ENCODE results near the gene SDK1.

The SDK1 gene

DNA sequence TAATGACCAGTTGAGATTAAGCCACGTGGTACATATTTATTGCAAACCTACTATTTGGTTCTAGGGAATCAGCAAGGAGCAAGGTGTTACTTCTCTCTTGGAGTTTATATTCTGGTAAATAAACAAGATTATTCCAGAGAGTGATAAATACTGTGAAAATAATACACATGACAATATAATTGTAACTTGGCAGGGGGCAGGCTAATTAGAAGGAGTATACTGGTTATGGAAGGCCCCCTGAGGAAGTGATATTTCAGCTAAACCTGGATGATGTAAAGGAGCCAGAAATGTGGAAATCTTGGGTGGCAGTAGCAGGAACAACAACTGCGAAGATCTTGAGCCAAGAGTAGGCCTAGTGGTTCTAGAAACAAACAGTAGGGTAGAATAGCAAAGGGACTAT is 111.8 kb downstream of the SDK1 start:
- DNase-seq (ENCODE audit: low read depth in 2 of 2): no peak

DNA sequence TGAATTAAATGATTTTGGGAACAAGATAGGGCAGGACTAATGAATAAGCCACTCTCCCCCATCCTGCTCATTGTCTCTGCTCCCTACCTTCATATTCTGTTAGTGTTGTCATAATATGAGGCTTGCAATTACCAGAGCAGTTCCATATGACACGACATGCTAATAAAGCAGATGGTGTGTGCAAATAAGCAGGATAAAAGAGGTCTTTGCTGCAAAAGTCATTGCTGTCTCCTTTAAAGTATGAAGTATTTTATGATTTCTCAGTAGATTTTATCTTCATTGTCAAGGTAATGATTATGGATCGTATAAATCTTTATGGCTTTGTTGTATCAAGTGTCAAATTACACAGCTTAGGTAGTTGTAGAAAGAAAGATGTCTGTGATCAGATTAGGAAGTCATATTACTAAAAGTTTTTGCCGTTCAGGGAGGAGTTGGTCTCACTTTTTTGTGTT is 114.8 kb downstream of the SDK1 start:
- no peak for DNase-seq (ENCODE audit: low read depth in 2 of 2)

DNA sequence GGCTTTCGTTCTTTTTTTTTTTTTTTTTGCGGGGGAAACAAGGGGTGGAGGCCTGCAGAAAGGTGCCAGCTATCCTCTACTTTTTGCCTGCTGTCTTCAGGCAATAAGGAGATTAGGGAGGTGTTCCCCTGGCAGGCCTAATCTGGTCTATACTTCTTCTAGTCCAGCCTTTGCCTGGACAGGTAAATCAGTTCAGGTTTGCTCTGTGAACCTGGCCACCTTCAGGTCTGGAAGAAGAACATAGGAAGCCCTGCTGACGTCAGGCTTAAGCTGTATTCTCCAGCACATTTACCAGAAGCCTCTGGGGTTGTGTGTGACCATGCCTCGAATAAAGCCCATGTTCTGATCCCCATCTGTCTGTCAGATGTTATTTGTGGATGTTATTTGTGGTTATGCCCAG is 115.4 kb downstream of the SDK1 start:
- DNase-seq (ENCODE audit: low read depth in 2 of 2): no peak

DNA sequence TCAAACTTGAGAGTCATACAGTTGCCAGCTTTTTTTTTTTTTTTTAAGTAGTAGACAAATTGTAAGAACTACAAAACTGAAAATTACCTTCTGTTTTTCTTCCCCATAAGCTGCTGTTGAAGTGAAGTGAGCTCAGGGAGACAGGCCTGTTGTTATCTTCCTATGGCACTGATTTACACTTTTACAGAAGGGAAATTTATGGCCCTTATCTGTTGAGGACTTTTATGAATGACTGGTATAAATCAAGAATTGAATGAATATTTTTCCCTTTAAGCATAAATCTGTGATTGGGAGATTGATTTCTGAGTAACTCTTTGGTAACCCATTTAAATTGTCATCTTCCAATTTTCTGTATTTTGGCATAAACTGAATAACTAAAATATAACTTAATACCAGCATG is 124.0 kb downstream of the SDK1 start:
- no peak for DNase-seq (ENCODE audit: low read depth in 2 of 2)

DNA sequence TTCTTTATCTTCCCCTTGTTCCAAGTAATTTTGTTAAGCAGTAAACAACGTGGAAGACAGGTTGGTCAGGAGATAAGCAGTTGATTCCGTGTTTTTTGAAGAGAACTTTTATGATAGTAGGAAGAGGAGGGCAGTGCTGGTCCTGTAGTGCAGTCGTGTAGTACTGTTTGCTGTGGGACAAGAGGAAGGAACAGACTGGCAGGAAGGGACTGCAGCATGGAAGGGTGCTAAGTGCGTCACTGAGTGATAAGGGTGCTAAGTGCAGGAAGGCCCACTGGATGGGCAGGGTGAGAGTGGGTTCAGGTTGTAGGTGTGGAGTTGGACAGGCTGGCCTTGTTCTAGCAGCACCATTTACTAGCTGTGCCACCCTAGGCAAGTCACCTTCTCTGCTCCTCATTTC is 125.0 kb downstream of the SDK1 start:
- DNase-seq (ENCODE audit: low read depth in 2 of 2): no peak

DNA sequence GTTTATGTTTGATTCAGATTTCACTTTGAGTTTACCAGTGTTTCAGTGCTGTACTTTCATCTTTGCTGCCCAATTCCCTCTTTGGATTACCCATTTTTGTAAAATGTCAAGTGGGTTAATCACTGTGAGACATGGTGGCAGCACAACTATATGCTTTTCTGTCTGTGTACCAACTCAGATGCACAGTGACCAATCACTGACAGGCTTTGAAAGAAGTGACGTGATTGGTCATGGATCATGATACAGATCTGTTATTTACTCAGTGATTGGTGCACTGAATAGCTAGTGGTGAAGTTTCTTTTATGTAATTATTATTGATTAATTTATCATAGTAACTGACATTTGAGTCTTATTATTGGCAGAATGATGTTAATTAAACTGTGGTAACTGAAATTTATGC is 126.9 kb downstream of the SDK1 start:
- no peak for DNase-seq (ENCODE audit: low read depth in 2 of 2)

DNA sequence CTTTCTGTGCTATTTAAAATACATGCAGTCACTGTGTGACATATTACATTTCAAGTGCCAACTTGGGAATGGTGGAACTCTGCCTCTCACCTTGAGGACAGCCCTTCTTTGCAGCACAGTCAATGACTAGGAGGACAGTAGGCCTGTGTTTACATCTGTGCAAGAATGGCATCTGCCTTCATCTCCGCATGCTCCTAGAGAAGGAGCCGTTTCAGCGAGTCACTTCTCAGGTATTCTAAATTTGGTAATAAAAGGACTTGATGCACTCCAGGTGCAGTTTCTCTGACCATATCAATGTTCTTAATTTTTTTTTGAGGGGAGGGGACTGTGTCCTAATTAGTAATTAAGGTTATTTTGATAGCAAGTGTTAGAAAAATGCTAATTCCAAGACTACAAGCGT is 128.9 kb downstream of the SDK1 start:
- no peak for DNase-seq (ENCODE audit: low read depth in 2 of 2)

DNA sequence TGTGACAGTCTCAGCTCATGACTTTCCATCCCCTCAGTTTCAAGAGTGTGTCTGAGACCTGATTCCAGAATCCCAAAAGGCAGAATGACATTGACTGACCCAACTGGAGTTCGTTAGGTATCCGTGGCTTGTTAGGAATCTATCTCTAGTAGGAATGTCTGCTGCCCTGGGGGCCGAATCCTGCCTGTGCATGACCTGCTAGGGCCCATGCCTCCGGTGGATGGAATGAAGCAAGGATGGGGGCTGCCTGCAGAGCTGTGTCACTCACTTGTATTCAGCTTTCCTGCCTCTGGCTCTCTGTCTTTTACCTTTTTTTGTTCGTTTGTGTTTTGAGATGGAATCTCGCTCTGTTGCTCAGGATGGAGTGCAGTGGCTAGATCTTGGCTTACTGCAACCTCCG is 129.5 kb downstream of the SDK1 start:
- DNase-seq (ENCODE audit: low read depth in 2 of 2): no peak

DNA sequence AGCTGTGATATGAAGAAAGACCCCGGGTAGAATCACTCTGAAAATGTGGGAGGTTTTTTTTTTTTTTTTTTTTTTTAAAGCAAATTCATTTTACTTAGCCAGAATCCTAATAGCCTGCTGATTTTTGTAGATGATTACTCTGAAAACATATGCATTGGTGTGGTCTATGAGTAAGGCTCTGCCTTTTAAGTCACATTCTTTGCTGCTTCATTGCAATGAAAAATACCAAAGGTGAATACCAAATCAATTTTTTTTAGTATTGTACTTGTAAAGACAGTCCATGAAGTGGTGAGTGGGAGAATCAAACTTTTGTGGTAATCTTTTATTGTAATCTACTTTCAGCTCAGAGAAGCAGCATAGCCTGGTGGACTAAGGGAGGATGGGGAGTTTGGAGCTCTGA is 130.3 kb downstream of the SDK1 start:
- DNase-seq (ENCODE audit: low read depth in 2 of 2): peak; percentile 18 to 24

DNA sequence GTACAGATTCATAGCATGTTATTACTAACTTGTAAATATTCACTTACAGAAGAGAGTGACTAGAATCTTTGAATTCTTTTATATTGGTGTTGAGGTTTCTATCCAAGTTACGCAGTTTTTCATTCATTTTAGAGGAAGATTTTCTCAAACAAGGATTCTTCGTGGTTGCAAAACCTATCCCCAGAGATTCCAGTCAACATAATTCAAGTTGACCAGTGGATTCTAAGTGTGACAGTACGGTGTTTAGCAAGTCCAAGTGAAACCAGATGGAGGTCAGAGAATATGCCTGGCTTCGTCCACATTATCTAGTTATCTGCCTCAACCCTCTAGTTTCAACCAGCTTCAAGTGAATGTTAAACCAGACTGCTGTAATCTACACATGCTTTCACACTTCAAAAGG is 131.9 kb downstream of the SDK1 start:
- peak; percentile 31 to 34 for DNase-seq (ENCODE audit: low read depth in 2 of 2)

DNA sequence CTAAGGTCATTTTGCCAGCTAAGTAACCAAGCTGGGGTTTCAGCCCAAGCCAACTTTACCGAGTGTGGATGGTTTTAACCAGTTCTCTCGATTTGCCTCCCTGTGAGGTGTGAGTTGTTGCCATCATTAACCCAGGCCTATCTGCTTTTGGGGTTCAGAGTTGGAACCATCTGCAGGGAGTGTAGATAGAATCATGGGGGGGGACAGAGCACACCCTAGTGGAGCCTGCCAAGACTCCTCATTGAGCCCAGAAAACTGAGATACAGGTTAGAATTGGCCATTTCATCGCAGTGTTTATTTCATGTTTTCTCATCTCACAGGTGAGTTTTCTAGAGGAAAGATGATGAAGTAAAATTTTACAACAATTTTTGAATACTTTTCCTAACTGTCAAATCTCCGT is 133.6 kb downstream of the SDK1 start:
- DNase-seq (ENCODE audit: low read depth in 2 of 2): no peak

DNA sequence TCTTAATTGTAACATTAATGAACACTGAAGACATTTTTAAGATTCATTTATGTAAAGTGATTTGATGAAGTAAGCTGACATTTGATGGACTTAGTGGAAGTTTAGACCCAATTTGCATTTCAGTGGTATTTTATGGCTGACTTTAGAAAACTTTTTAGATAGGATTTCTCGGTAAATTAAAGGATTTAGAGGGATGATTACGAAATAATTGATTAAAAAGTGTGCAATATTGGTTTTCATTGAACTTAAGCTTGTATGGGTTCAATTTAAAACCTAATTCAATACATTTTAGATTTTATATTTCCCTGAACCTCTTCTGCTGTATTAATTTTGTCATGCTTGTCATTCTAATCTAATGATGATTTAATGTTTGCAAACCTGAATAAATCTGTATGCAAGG is 135.1 kb downstream of the SDK1 start:
- DNase-seq (ENCODE audit: low read depth in 2 of 2): no peak

DNA sequence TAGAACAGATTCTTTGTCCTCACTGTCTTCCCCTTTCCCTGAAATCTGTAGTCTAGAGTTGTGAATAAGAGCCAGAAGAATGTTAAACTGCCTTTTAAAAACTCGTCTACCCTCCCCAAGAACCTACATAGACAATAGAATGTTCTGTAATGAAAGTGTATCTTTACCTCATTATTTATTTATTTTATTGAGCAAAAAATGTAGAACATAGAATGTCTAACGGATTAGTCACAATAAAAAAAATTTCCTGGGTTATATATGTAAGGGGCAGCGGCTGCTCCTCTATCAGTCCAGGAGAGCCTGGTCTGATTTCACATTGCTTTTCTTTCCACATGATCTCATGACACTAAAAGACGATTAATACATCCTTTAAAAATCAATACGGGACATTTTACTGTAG is 135.7 kb downstream of the SDK1 start:
- peak; percentile 77 to 82 for DNase-seq (ENCODE audit: low read depth in 2 of 2)

DNA sequence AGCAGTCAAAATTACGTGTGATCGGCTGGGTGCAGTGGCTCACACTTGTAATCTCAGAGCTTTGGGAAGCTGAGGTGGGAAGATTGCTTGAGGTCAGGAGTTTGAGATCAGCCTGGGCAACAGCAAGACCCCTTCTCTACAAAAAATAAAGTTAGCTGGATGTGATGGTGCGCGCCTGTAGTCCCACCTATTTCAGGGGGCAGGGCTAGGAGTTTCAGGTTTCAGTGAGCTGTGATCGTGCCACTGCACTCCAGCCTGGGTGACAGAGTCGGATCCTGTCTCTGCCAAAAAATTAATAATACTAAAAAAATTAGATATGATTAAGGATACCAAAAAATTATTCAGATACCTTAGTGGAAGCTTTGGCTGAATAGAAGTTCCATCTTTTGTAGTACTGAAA is 136.4 kb downstream of the SDK1 start:
- DNase-seq (ENCODE audit: low read depth in 2 of 2): no peak

DNA sequence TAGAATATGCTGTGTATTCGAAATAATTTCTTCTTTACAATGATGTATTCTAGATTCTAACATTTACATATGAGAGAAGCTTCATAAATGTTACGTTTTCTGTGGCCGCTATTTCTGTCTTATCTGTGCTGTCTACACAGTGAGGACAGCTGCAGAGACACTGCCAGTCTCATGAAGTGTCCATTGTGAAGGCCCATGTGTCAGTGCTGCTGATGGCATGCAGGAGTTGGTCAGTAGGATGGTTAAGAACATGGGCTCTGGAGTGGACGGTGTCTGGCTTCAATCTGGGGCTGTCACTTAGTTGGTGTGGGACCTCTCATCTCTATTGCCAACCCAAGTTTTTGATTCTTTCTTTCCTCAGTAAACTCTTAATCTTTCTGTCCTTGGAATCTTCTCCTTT is 137.3 kb downstream of the SDK1 start:
- no peak for DNase-seq (ENCODE audit: low read depth in 2 of 2)

DNA sequence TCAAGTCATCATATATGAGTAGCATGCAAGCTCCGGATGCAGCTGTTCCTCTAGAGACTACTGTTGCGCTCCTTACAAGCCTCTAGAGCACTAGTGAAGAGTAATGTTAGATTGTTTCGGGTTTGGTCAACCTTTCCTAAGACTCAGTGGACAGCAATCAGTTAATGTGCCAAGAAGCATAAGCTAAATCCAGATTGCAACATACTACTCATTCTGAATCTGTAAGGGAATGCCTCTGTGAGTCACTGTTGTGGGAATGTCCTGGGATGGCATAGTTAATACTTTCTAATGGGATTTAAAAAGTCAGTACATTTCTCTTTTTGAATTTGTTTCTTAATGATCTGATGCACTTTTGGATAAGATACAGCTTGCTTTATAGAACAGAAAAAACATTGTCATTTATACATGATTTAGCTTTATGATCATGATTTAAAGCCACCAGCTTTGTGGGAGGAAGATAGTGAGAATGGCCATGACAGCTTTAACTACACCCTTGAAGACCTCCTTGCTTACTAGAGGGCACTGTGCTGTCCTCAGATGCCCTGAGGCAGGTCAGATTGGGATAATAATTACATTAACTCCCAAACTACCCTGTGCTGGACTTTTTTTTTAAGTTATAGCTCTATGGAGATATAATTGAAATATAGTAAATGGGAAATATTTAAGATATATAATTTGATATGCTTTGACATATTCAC is 138.4 kb downstream of the SDK1 start:
- DNase-seq (ENCODE audit: low read depth in 2 of 2): peak; percentile 87

DNA sequence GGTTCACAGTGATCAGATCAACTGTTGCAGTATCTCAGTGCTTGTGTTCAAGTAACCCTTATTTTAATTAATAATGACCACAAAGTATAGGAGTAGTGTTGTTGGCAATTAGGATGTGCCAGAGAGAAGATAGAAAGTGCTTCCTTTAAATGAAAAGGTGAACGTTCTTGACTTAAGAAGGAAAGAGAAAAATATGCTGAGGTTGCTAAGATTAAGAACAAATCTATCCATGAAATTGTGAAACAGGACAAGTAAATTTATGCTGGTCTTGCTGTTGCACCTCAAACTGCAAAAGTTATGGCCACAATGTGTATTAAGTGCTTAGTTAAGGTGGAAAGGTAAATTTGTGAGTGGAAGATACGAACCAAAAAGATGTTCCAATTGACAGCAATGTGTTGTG is 139.5 kb downstream of the SDK1 start:
- no peak for DNase-seq (ENCODE audit: low read depth in 2 of 2)

DNA sequence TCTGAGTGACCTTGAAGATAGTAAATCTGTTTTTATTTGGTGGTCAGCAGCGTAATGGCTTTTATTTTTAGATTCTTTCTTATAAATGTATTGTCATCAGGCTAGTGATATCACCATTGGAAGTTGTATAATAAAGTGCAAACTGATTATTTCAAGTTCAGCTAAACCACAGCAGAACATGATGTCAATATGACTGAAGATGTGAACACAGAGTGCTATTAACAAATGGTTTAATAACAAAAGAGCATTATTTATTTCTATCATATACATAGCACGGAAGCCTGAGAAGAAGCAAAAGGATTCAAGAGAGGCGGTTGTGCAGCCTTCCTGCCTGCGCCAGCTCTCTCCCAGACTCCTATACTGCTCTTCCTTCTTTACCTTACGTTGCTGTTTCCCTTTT is 142.7 kb downstream of the SDK1 start:
- no peak for DNase-seq (ENCODE audit: low read depth in 2 of 2)

DNA sequence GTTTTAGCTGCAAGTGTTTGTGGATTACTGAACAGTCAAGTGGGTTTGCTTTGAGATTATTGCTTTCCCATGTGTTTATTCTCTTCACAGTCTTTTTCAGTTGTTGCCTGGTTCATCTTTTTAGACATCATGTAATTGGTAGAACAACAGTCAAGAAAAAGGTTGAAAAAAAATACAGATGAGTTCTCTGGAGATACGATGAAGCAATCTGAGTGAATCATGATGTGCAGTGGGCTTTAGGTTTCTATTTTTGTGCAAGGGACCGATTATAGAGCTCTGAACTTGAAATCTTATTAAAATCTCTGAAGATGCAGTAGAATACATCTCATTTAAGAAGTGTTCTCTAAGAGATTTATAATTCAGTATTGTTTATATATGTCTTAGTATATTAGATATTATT is 145.7 kb downstream of the SDK1 start:
- no peak for DNase-seq (ENCODE audit: low read depth in 2 of 2)

DNA sequence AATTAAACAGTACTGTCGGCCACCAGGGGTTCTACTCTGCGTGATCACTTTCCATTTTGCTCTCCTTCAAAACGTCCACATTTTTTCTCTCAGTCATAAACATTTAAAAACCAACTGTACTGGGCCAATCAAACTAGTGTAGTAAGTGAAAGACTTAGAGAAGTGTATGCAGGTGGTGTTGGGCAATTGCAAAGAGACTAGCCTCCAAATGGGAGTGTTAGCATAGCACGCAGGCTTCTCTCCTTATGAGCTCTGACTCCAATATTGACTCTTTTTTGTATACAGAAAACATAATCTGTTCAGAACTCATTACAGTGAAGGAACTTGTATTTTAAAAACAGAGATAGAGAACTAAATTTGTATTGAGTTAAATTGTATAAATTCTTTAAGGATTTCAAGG is 150.6 kb downstream of the SDK1 start:
- no peak for DNase-seq (ENCODE audit: low read depth in 2 of 2)

DNA sequence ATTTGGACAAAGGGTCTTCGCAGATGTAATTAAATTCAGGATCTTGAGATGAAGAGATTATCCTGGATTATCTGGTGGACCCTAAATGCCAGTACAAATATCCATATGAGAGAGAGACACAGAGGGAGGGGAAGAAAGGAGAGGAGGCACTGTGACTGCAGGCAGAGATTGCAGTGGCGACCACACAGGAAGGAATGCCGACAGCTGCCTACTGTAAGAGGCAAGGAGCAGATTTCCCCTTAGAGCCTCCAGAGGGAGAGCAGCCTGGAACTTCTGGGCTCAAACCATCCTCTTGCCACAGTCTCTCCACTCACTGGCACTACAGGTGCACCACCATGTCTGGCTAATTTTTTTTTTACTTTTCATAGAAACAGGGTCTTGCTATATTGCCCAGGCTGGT is 152.3 kb downstream of the SDK1 start:
- DNase-seq (ENCODE audit: low read depth in 2 of 2): no peak

DNA sequence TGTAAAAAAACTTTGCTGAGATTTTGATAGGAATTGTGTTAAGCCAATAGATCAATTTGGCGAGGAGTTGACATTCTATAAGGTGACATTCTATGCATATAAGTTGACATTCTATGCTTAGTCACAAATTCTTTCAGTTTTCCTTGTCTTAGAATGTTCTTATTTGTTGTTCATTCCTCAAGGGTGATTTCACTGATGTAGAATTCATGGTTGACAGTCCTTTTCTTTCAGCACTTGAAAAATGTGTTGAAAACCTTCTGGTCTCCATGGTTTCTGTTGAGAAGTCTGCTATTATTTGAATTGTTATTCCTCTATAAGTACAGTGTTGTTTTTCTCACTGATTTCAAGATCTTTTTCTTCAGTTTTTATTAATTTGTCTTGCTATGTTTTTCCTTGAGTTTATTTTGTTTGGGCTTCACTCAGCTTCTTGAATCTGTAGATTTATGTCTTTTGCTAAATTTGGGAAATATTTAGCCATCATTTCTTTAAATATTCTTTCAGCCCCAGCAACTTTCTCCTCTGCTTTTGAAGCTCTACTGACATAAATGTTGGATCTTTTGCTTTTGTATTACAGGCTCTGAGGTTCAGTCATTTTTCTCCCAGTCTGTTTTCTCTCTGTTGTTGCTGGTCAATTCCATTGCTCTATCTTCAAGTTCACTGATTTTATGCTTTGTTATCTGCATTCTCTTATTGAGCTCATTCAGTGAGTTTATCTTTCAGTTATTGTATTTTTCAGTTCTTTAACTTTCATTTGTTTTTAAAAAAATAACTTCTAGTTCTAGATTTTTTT is 154.9 kb downstream of the SDK1 start:
- DNase-seq (ENCODE audit: low read depth in 2 of 2): no peak

DNA sequence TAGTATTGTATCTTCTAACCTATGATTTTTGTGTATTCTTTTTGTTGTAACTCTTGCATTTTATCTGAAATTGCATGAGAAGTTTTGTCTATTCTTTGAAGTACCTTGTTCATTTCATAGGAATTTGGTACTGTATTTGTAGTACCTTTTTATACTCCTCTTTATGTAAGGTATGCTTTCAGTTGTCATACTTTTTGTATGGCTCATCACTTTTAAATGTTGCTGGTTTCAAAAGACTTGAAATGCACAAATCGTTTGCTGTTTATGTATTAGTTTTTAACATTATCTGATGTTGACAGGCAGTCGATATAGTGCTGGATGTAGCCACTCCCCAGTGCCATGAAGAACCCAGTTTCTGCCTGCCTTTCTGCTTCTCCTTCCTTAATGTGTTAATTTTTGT is 158.1 kb downstream of the SDK1 start:
- no peak for DNase-seq (ENCODE audit: low read depth in 2 of 2)

DNA sequence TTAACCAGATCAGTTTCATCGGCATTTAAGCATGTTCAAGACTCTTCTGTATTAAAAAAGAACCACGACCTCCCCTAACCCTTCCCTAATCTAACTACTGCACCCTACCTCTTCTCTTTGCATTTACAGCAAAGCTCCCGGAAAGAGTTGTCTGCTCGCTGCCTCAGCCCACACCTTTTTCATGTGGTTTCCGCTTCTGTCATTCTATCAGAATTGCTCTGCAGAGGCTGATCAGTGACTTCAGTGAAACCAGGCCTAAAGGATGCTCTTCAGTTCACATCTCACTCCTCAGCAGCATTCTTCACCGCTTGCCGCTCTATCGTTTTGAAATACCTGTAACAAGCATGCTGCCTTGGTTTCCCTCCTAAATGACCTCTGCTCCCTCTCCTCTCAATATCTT is 160.9 kb downstream of the SDK1 start:
- DNase-seq (ENCODE audit: low read depth in 2 of 2): no peak
